PC-9 (cell line): ENCODE measurements around the gene INS.

Source experiments
- EZH2 ChIP-seq: fragments of 200-600 bp; sonication (generic); IDR thresholded peaks from 2 replicates; pipeline ENCODE4 v1.8.0; 2017; ENCODE audit warnings: antibody characterized with exemption, low read depth
- TF ChIP-seq, protein P1 (sequence below): fragments of 200-600 bp; sonication (generic); conservative IDR thresholded peaks from 2 replicates; pipeline ENCODE4 v1.6.1; 2017; ENCODE audit warnings: mixed run types, antibody characterized with exemption, mild to moderate bottlenecking, moderate library complexity

DNA sequence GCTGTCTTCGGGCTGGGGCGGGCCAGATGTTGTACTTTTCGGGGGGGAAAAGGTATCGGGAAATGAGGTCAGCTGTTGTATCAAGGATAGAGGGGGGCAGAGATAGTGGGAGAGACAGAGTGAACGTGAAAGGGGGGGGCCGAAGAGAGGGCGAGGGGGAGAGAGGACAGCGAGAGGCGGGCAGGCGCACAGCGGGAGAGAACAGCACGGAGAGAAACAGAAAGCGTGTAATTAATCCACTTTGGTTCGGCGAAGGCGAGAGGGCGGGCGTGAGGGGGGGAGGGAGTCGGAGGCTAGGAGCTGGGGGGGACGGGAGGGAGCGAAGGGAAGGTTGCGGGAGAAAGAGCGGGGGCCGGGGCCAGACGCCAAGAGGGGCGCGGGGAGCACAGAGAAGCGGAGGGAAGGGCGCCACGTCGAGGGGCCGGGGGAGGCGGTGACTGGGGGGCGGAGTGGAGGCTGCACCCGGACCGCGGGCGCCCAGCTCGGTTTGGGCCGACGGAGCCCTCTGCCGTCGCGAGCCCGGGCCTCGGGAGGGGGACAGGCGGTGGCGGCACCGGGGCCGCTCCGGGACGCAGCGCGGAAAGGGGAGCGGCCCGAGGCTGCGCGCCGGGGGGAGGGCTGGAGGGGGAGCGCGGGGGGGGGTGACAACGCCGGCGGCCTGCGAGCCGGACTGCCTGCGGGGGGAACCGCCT lies 22.4 kb downstream of the INS start:
- TF ChIP-seq, protein P1, sequence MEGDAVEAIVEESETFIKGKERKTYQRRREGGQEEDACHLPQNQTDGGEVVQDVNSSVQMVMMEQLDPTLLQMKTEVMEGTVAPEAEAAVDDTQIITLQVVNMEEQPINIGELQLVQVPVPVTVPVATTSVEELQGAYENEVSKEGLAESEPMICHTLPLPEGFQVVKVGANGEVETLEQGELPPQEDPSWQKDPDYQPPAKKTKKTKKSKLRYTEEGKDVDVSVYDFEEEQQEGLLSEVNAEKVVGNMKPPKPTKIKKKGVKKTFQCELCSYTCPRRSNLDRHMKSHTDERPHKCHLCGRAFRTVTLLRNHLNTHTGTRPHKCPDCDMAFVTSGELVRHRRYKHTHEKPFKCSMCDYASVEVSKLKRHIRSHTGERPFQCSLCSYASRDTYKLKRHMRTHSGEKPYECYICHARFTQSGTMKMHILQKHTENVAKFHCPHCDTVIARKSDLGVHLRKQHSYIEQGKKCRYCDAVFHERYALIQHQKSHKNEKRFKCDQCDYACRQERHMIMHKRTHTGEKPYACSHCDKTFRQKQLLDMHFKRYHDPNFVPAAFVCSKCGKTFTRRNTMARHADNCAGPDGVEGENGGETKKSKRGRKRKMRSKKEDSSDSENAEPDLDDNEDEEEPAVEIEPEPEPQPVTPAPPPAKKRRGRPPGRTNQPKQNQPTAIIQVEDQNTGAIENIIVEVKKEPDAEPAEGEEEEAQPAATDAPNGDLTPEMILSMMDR: no peak
- TF ChIP-seq EZH2: no peak
